PC-9 (cell line): ENCODE measurements around the gene ZNF14.

ENCODE experiments used
- CTCF ChIP-seq: fragments of 200-600 bp; sonication (generic); conservative IDR thresholded peaks from 2 replicates; pipeline ENCODE4 v1.6.1; 2017; ENCODE audit warnings: mixed run types, antibody characterized with exemption, mild to moderate bottlenecking, moderate library complexity
- EZH2 ChIP-seq: fragments of 200-600 bp; sonication (generic); IDR thresholded peaks from 2 replicates; pipeline ENCODE4 v1.8.0; 2017; ENCODE audit warnings: antibody characterized with exemption, low read depth

- TF ChIP-seq CTCF (no peak), EZH2 (no peak)
These were observed 36.5 kb downstream of the ZNF14 start for GRCh38 chr19:19696386-19696785.
